Nucleus accumbens (tissue), 56 donors: ENCODE results near the gene SLC13A2.
"Not testable (repeated sequence)": the region's sequence is repeated elsewhere in the genome, so short reads cannot be mapped to it uniquely, and the experiment has no call there.

Experiments
- DNase-seq, 56 donors: peaks; one replicate each; lab custom pipeline; 2025; lab: John Stamatoyannopoulos, UW

The SLC13A2 gene

DNA sequence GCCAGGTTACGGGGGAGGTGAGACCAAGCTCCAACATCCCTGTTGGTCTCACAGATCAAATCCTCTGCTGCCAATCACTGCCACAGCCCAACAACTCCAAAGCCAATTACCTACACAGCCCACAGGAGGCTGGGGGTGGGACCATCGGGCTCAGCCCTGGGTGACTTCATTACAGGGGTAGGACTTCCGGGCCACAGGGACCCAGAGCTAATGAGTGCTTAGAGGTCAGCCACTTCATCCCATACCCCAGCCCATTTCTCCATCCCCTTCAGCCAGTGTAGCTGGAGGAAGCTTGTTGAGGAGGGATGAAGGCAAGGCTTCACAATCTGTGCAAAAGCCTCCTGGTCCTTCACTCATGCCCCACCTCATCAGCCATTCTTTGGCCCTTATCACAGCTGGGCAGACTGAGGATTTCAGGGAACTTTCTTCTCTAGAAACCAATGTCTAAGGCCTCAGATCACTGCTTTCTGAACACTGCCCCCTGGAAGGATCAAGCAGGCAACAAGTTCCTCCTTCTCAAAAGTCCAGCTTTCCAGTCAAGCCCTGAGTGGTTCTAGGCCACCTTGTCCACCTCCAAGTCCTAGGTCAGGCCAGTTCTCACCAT, 38.5 kb downstream of the SLC13A2 start:
- DNase-seq, result no peak

DNA sequence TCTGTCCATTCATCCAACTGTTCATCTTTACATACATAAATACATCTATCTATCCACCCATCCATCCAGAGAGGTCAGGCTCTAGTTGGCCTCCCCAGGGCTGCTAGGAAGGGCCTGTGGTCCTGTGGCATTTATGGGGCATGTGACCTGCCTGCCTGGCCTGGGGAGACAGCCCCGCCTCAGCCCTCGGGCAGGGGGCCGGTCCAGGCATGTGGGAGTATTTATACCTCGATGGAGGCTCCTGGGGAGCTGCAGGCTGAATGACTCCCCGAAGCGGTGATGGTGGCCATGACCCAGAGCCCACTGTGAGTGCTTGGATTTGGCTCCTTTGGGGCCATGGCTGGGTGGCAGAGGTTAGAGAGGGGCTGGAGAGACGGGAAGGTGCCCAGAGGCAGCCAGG, 40.0 kb downstream of the SLC13A2 start:
- no peak for DNase-seq

DNA sequence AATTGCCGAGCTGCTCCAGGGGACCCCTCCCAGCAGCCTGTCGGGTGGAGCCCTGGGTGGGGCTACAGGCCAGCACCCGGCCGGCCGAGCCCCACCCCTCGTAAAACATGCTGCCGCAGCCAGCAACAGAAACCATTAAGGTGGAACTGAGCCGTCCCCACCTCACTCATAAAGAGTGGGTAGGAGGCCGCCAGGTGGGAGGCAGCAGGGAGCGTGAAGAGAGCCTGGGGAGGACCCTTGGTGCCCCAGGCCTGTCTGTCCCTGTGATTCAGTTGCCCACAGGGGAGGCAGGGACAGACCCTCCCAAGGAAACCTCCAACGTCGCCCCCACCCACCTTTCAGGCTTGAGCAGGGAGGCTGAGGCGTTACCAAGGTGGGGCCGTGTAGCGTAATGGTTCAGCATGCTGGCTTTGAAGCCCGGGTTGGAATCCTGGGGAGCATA, 41.1 kb downstream of the SLC13A2 start:
- no peak for DNase-seq

DNA sequence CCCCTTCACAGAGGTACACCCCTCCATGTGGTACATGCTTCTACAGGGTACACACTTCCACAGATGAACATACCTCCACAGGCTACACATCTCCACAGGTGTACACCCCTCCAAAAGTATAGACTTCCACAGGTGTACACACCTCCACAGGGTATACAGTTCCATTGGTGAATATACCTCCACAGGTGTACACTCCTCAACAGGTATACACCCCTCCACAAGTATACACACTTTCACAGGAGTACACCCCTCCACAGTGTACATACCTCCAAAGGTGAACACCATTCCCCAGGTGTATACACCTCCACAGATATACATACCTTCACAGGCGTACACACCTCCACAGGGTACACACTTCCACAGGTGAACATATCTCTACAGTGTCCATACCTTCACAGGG, 42.1 kb downstream of the SLC13A2 start:
- DNase-seq, result no peak

DNA sequence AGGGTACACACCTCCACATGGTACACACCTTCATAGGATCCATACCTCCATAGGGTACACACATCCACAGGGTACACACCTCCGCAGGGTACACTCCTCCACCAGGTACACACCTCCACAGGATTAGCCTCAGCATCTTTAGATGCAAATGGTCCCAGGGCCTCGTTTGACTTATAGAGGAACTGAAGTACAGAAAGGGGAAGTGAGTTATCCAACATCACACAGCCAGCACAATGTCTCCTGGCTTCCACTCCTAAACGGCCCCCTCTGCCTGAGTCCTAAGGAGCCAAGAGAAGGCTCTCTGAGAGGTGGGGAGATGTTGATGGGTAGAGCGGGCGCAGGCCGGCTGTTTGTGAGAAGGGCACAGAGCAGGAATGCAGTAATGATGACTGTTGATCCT, 44.7 kb downstream of the SLC13A2 start:
- no peak for DNase-seq

DNA sequence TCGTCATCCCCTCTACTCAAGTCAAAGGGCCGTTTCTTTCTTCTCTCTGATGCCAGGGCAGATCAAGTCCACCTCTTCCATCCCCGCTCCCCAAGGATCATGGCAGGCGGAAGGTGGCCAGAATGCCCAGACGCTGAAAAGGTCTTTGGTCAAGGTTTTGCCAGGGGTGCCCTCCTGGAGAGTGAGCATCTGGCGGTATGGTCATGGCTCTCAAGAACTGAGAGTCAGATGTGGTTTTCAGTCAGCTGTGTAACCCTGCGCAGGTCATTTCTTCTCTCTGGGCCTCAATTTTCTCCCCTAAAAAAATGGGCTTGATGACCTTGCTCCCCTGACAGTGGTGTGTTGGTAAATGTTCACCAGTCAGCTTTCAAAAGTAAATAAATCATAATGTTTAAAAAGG, 45.1 kb downstream of the SLC13A2 start:
- DNase-seq, result no peak

DNA sequence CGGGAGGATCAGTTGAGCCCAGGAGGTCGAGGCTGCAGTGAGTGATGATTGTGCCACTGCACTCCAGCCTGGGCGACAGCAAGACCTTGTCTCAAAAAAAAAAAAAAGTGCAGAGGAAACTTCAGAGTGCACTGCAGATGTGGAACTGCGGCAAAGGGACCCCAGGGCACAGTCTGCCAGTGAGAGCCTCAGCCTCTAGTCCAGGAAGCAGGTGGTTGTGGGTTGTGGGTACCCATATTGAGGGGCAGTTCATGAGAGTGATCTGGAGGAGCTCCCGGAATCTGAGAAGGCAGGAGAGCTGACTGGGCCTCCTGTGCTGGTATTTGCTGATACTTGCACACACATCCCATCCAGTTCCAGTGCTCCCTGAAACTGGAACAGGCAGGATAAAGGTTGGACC, 45.8 kb downstream of the SLC13A2 start:
- no peak for DNase-seq

DNA sequence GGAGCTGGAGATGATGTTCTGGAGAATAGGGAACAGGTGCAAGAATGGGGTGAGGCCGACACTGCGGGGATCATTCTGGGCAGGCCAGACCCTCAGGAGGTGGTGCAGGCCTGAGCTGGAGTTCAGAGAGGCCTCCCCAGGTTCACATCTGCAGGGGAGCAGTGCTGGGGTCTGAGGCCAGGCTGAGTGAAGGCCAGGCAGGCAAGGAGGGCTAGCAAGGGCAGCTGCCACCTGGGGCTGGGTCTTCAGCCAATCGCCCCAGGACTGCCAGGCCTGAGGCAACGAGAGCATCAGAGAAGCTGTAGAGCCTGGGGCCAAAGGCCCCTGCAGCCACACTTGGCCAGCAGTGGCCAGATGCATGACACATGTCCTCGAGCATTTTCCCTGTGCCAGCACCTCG, 47.2 kb downstream of the SLC13A2 start:
- no peak for DNase-seq

DNA sequence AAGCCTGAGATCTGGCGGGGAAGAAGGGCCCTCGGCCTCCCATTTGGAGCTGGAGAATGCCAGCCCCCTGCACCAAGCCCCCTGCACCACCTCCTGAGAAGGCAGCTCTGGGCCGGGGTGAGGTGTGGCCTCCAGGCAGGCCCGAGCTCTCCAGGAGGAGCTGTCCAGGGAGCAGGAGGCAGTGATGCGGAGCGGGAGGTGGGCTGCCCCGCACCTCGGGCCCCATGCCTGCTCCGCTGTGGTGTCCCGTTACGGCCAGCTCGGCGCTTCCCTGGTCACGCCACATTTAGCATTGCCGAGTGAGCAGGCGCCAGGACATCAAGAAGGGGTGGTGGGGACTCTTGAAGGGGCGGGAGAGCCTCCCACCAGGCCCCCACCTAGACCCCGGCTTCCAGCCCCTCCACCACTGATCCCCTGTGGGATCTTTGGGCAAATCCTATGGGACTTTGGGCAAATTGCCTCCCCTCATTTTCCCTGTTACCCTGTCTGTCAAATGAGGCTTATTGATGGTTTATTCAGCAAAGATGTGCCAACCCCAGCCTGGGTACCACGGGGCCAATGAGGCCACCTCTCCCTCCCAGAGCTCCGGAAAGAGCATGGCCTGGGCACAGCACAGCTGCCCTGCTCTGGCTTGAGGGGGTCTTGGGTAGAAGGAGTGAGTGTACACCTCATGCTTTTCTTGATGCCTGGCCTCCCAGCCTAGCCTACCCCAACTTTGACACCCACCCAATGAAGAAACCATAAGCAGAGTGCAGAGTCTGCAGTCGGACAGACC, 48.1 kb downstream of the SLC13A2 start:
- no peak for DNase-seq

DNA sequence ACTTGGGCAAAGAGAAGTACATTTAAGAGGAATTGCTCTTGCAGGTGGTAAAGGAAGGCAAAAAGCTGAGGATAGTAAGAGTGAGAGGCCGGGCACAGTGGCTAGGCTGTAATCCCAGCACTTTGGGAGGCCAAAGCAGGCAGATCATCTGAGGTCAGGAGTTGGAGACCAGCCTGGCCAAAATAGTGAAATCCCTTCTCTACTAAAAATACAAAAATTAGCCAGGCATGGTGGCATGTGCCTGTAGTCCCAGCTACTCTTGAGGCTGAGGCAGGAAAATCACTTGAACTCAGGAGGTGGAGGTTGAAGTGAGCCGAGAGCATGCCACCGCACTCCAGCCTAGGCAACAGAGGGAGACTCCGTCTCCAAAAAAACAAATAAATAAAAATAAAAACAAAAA, 48.8 kb downstream of the SLC13A2 start:
- DNase-seq, result not testable (repeated sequence)

DNA sequence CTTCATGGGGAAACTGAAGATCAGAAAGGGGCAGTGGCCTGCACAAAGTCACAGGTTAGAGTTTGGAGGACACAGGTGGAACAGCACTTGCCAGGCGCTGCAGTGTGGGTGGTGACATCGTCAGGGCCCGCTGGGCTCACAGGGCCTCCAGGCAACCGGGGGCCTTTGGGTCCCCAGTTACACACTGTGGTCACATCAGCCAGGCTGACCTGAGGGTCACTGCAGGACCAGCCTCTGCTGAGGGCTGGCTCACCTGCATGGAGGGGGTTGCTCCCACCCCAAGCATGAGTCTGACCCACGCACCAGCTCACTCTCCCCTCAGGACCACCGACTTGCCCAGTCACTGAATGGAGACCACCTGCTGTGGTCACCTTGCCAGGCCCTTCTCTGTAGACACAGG, 49.7 kb downstream of the SLC13A2 start:
- DNase-seq, result no peak

DNA sequence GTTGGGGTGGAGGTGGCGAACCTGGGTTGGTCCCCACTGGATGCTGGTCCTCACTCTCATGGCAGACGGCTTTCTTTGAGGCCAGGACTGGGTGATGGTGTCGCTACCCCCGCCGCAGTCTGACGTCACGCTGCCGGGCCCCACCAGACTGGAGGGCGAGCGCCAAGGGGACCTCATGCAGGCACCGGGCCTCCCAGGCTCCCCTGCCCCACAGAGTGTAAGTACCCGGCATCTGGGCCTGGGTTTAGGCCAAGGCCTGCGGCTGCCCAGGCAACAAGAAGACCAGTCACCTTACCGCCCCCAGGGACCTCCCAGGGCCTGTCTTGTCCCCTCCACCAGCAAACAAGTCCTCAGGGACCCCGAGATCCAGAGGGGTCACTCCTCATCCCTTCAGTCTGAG, 50.4 kb downstream of the SLC13A2 start:
- DNase-seq, result no peak

DNA sequence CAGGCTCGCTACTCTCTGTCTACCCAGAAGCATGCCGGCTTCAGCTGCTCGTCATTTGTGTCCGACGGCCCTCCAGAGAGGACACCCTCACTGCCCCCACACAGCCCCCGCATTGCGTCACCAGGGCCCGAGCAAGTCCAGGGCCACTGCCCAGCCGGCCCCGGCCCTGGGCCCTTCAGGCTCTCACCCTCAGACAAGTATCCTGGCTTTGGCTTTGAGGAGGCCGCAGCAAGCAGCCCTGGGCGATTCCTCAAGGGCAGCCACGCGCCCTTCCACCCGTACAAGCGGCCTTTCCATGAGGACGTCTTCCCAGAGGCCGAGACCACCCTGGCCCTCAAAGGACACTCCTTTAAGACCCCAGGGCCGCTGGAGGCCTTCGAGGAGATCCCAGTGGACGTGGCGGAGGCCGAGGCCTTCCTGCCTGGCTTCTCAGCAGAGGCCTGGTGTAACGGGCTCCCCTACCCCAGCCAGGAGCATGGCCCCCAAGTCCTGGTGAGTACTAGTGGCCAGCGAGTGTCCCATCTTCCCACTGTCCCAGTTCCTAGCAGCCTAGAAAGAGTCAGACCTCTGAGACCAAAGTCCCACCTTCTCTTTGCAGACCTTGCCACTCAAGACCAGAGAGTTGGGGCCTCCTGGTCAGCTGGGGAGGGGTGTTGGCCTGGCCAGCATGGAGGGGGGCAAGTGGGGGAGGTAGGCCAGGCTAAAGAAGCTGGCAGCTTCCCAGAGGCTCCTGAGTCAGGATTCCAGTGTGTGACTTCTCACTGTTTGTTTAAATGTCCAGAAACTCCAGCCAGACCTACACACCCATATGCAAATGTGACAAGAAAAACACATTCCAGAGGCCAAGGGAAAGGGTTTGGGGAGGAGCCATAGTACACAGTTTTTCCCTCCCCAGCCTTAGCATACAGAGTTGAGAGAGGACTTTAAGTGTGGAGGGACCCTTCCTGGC, 51.3 kb downstream of the SLC13A2 start:
- no peak for DNase-seq

DNA sequence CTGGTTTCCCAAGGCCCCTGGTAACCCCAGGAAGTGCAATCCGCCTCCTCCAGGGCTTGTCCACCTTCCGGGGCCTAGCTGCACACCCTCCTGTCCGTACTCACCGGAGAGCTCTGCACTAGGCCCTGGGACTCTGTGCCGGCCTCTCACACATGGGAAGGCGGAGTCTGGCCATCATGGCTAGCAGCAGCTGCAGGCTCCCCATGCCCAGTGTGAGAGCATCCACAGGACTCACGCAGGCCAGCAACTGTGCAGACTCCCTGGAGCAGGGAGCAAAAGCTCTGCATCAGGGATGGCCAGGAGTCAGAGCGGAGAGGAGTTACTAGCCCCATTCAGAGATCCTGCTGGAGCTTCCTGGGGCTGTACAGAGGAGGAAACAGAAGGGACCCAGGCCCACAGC, 52.9 kb downstream of the SLC13A2 start:
- DNase-seq, result no peak

DNA sequence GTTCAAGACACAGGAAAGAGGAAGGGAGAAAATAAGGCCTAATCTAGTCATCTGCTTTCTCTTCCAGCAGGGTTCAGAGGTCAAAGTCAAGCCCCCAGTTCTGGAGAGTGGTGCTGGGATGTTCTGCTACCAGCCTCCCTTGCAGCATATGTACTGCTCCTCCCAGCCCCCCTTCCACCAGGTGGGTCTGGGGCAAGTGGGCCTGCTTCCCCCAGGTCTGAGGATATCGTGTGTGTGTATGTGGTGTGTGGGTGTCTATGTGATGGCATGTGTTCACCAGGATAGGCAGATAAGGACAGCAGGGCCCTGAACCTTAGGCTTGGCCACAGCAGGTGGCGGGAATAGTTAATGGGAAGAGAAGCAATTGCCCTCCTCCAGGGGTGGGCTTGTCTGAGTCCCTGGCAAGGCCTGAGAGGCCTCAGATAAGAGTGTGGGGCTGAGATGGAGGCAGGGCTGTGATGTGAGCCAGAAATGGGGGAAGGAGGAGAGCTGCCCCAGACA, 53.8 kb downstream of the SLC13A2 start:
- DNase-seq, result no peak

DNA sequence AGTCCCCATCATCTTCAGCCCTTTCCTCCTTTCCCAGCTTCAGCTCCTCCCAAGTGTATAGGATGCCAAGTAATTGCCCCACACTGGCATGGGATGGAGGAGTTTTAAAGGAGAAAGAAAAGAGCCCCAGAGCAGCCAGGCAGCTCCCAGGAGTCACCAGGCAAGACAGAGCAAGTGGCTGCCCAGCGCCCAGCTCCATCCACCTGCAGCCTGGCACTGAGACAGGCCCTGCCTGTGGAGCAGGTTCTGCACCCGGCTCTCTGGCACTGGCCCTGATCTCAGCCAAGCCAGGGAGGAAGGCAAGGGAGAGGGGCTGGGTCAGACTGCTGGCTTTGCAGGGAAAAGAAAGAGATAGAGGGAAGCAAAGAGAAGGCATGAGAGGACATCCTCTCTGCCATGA, 54.4 kb downstream of the SLC13A2 start:
- DNase-seq, result no peak

DNA sequence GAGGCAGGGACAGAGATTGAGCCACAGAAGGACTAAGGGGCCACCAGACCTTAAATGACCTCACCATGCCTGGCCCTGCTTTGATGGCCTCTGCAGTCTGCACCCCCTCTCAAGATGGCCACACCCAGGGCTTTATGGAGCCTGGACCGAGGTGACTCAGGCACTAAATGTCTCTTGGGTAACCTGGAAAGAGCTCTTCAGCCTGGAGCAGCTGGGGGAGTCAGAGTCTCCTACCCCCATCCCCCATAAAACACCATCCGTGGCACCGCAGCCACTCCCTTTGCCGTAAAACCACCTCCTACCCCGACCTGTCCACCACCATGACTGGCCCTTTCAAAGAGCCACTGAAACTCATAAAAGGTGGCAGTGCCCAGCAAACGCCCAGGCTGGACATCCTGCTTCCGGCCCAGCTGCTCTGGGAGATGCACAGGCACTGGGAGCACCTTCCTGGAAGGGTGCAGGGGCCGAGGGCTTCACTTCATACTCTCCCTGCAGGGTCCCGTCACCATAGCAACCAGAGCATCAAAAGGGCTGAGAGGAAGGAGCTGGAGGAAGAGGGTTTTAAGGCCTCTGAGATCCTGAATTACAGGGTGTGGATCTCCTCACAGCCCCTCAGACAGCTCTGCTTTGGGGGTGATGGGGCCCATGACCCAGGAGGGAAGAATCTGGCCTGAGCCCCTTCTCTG, 55.0 kb downstream of the SLC13A2 start:
- no peak for DNase-seq

DNA sequence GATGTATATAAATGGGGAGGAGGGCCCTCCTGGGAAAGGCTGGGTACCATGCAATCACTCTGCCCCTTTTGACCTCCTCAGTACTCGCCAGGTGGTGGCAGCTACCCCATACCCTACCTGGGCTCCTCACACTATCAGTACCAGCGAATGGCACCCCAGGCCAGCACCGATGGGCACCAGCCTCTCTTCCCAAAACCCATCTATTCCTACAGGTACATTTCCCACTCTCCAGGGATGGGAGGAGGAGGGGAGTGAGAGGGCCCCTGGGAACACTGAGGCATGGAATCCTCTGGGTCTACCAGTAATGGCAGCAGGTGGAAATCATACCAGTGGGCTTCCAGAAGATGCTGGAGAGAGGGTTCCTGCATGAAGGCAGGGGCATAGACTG, 55.6 kb downstream of the SLC13A2 start:
- no peak for DNase-seq

DNA sequence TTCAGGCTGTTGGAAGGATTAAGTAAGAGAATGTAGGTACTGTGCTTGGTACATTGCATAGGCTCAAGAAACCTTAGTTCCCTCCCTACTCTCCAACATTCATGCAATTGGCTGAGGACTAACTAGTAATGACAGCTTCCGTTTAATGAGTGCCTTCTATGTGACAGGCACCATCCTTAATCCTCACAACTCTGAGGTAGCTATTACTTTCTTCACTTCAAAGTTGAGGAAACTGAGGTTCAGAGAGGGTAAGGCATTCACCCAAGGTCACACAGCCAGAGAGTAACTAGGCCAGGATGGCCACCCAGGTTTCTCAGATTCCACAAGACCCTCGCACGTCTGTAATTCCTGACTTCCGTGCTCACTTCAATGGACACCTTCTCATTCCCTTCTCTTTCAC, 56.8 kb downstream of the SLC13A2 start:
- DNase-seq, result no peak

DNA sequence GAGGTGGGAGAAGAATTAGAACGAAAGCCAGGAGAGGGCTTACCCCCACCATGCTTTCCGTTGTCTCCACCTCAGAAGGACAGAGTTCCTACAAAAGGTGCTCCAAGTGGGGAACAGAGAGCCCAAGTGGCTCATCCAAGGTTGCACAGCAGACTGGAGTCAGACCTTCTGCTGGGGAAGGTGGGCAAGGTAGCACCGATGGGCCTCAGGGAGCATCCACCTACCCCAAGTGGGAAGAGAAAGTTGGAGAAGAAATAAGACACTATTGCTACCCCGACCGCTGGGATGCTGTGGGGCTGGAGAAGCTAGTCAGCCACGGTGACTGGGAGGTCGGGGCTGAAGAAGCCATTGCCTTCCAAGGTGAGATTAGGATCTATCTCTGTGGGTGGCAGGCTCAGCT, 57.5 kb downstream of the SLC13A2 start:
- DNase-seq, result no peak
